Endometrial microvascular endothelial cells (primary cell): Measurements from ENCODE around the gene CACYBP. TPM values are rescaled to one million over a fixed set of nuclear protein-coding genes. Genes with fewer than 3 reads are reported as not detected.

ENCODE experiments used
- in situ Hi-C: cut with HindIII; loops from 2 replicates; pipeline ENCODE4 v1.10.0; 2017; ENCODE audit warnings: low sequenced_read_pairs, low pct_unique_long_range_greater_than_20kb; ENCODE audit errors: inconsistent ontology term
- total RNA-seq: library from RNA; depleted of rRNA; stranded (reverse); fragments of >200 nt; gene quantifications from one replicate; pipeline ENCODE4 v1.2.3, GENCODE V29; 2015; ENCODE audit errors: inconsistent ontology term

CACYBP gene, protein sequence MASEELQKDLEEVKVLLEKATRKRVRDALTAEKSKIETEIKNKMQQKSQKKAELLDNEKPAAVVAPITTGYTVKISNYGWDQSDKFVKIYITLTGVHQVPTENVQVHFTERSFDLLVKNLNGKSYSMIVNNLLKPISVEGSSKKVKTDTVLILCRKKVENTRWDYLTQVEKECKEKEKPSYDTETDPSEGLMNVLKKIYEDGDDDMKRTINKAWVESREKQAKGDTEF
- total RNA-seq: 201 TPM

DNA sequence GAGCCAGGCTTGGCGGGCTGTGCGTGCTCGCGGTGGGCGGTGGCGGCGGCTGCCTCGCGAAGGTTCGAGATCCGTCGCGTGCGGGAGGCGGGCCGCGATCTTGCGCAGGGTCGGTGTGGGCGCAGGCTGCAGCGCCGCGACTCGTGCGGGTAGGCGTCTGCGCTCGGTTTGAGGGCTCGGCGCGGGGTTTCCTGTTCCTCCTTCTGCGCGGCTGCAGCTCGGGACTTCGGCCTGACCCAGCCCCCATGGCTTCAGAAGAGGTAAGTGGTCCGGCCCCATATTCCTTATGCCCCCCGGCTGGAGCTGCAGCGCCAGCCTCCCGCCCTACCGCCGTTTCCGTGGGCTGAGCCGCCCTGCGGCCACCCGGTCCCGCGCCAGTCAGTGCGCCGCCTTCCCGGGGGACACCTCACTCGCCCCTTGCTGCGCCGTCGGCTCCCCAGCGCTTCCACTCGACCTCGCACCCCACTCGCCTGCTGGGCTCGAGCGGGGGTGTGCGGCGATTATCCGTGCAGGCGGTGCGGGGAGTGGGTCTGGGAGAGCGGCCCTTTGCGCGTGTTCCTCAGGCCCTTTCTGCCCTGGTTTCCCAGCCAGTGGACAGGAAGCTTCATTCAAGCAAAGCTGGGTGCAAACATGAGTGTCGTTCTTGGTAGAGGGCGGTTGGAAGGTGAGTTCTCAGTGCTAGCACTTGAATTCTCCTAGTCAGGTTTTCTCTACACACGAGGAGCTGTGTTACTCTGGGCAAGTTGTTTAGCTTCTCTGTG, at the start of gene CACYBP:
Gene CACYBP, plus strand, starts transcription at position 12 of the 761 bp plus-strand sequence. Its CDS starts 234 bp downstream, at position 246.
- in situ Hi-C loops: no loop called here

DNA sequence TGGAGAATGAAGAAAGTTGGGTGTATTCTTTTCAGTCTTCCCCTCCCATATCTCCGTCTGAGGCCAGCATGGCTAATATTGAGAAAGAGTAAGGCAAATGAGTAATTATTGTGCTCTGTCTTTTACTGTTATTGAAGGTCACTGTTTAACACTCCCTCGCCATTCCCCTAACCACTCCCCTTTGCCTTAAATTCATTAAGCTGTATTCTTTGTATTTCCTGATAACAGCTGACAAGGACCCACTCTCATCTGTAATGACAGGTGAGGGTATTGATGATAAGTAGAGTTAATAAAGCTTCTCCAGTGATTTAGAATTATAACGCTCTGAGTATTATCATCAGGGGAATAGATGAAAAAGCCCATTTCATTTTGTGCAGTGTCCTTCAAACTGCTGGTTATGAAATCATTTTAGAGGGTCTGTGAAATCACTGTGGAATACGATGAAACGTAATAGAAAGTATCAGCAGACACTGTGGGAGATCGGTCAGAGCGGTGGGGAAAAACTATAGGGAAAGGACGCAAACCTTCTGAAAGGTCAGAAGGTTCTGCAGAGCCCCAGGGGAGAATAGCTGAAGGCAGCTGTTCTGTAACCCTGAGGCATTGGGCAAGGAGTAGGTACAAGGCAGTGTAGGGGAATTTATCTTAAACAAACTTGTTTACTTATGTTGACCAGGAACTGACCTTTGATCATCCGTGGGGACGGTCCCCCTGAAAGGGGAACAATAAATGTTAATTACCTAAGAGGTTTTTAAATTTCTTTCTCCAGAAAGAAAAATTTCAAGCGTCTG, 46.3 kb upstream of the CACYBP start:
- in situ Hi-C loops: no loop called here

DNA sequence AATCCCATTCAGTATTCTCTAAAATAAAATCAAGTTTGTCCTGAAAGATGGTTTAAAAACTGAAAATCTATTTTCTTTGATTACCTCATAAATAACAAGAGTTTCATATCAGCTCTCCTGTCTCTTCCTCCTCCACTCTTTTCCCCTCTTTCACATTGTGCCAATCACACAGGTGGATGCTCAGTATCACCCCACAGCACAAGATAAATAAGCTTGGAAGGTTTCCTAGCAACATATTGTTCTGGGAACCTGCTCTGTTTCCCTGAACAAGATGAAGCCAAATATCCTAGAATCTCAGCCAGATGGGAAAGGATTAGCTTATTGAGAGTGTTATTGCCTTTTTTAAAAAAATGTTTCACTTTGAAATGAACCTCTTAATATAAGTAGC, 45.7 kb upstream of the CACYBP start:
- in situ Hi-C loops: no loop called here

DNA sequence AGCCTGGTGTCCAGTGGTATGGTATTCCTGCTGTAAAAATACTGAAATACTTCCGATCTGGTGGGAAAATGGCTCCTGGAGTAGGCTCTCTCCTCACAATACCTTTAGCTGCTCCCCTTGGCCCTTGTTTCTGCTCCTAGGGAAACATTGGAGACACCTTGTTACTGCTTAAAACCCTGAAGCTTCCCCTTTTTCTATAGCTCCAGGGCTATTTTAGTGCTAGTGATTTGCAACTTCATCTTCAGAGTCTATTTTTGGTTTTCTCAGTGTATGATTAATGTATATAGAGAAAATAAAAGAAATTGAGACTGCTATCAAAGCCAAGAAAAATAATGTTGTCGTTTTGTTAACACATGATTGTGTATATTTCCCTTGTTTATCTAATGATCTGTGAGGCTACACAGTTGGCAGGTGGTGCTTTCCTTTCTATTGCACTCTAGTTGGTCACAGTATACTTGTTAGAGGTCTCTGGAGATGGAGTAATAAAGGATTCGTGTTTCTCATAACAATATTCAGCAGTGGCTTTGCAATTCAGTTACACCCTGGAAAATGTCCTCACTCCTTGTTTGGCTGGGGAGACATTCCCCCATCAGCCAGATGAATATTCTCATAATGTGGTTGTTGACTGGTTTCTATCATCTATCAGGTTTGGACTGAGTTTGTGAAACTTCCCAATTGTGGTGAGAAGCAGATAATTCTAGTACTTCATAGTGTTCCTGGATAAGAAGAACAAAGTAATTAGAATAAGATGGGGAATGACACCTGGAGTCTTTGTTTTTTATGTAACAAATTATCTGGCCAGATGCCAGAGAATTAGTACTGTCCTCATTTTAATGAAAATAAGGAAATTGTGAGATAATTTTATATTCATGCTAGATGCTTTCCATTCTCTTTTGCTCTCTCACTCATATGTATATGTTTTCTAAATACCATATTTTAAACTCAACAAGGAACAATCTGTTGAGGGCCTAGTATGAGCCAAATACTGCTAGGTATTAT, 44.8 kb upstream of the CACYBP start:
- in situ Hi-C loops: no loop called here

DNA sequence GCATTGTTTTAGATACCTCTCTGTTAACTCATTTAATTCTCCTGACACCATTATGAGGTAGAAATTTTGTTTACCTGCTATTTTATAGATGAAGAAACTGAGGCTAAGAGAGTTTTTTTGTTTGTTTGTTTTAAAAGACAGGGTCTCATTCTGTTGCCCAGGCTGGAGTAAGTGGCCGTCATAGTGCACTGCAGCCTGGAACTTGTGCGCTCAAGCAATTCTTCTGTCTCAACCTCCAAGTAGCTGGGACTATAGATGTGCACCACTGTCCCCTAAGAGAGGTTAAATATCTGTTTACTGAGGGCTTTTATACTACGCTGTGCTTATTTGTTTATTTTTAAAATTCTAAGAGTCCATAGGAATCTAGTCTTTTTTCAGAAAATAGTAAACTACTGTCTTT, 43.7 kb upstream of the CACYBP start:
- in situ Hi-C loops: no loop called here

DNA sequence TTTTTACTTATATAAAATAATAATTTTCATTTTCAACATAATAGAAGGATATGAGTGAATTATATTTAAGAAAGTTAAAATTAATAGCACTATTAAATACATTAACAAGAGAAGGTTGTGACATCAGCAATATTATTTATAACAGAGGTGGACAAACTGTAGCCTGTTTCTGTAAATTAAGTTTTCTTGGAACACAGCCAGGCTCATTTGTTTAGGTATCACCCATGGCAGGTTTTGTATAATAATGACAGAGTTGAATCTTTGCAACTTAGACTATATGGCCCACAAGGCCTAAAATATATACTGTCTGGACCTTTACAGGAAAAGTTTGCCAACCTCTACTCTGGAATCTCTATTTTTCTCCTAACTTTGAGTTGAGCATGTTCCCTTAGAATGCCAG, 42.8 kb upstream of the CACYBP start:
- in situ Hi-C loops: no loop called here

DNA sequence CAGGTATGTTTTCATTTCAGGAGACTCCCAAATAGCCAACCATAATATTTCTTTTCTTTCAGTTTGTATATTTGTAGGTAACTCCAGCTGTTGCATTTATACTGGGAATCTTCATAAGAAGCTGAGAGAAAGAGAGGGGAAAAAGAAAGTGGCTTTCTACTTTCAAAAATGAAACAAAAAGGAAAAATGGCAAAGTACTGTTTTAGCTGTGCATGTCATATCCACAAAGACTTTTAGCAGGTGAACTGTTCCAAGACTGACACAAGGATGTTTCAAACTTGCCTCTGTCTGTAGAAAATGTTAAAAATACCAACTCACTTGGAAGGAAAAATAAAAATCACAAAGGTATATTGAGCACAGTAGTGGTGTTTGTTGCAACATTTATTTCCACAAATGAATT, 41.9 kb upstream of the CACYBP start:
- in situ Hi-C loops: no loop called here

DNA sequence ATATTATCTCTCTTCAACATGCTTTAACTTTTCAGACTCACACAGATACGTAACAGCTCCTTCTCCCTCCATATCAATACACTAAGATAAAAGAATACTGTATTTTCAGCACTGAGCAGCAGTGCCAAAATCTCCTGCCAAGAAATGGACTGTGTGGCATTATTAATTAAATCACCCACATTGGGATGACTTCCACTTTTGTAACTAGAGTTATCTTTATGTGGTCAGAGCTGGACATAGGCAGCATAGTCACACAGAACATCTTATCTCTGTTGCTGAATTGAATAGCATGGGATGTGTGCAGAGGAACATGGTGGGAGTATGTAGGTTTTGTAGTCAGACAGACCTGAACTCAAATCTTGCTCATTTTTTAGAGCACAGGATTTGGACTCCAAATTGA, 41.4 kb upstream of the CACYBP start:
- in situ Hi-C loops: no loop called here

DNA sequence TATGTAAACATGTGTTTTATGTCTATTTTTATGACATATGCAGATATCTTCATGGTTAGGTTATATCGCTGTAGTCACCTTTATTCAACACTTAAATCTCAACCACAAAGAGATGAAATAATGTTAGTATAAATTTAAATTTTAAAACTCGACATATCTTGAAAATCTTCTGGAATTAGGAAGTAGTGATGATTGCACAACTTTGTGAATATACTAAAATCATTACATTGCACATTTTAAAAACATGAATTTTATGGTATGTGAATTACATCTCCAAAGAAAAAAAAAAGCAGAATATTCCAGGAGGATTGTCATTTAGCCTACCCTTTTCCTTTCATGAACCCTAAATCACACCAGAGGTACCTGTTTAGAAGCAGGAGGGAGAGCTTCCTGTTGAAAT, 39.4 kb upstream of the CACYBP start:
- in situ Hi-C loops: no loop called here

DNA sequence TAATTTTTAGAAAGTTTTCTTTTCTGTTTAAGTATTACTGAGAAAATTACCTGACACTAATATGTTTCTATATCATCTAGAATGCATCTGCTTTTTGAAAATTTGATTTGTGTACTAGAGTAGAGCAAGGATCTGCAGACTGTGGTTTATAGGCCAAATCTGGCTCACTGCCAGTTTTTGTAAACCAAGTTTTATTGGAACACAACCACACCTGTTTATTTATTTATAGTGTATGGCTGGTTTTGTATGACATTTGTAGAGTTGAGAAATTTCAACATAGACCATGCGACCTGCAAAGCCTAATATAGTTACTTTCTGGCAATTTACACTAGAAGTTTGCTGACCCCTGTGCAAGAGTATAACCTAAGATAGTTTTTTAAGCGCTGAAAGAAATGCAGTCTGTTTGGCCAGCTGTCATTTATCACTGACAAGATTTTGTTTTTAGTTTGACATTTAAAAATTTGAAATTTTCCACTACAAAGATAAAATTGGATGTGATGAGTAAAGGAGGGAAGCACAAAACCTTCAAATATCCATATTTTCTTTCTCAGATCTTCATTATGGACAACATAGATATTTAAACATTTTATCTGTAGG, 36.1 kb upstream of the CACYBP start:
- in situ Hi-C loops: no loop called here

DNA sequence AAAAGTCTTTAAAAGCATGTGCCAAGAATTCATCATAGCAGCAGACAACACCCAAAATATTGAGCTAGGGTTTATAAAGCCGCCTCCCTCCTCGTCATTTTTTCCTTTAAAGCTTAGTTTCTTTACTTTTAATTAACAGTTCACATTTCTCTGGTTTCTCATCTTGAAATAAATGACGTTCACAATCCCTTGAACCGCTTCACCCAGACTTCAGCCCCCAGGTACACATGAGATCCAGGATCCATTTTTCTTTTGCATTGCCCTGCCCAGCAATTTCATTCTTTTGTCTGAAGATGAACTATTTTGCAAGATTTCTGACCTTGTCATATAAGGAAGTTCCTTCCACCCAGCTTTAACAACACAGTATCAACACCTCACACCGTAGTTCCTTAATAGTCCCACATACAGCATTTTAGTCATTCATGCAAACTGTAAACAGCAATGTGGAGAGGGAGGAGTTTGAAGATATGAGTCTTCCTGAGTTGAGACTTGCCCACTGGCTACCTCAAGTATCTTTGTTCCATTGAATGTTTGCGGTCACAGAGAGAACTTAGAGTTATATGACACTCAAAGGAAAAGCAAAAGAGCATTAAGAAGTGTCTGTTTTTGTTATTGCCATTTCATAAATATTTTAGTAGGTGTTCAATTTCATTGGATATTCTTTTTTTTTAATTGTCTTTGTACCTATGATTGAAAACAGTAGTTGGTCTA, 35.3 kb upstream of the CACYBP start:
- in situ Hi-C loops: no loop called here

DNA sequence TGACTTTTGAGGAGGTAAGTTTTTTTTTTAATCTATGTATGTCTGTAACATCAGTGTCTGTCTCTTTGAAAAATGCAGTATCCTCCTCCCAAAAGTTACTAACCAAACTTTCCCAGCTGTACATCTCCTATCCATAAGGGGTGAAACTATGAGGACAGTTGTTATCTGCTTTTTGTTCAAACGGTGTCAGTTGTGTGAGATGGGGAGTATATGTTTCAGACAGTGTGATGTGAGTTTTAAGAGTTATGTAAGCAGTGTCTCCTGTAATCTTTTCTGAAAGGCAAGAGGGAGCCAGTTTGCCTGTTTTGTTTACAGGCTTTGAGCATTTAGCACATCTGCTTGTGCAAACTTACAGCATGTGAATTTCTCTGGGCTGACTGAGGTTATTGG, 34.8 kb upstream of the CACYBP start:
- in situ Hi-C loops: no loop called here

DNA sequence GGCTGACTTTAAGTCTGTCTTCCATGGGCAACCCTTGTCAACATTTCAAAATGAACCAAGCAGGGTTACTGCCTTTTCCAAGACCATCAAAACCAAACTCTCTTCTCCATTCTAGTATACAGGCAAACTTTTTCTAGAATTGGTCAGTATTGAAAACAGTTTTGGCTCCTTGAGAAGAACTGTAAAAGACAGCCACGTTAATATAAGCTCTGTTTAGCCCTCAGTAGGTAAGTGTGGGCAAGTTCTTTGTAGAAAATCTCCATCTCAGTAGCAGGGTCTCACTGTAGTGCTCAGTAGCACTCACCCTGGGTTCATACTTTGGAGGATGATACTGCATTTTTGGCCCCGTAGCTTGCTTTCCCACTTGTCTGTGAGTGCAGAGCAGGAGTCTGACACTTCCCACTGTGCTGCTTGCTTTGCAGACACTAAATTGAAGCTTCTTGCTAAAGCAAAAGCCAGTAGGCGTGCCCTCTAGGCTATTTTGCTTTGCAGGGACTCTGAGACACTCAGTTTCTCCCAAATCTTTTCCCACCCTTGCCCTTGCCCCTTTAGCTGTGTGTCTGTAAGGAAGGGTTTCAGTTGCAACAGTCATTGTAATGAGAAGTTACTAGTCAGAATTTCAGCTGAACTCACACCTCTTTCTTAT, 34.3 kb upstream of the CACYBP start:
- in situ Hi-C loops: no loop called here

DNA sequence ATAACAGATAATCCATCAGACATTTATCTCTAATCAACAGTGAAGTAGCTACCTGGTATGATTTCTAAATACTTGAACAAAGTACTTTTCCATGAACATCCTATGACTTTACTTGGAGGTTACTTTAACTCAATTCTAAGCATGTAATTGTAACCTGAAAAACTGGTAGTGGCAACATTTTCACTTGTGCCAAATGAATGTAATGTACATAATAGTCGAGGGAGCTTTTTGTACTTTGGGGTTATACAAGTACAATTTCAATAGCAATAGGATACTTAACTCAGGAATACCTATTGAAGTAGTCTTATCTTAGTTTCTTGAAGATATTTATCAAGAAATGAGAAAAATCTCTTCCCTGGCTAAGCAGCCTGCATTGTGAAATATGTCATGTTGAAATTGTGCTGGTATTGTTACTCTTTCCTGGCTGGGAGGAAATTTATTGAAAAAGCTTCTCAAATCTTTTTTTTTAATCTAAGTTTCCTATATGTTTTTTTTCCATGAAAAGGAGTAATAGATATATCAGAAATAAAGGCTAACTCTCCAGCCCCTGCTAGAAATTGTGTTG, 33.7 kb upstream of the CACYBP start:
- in situ Hi-C loops: no loop called here

DNA sequence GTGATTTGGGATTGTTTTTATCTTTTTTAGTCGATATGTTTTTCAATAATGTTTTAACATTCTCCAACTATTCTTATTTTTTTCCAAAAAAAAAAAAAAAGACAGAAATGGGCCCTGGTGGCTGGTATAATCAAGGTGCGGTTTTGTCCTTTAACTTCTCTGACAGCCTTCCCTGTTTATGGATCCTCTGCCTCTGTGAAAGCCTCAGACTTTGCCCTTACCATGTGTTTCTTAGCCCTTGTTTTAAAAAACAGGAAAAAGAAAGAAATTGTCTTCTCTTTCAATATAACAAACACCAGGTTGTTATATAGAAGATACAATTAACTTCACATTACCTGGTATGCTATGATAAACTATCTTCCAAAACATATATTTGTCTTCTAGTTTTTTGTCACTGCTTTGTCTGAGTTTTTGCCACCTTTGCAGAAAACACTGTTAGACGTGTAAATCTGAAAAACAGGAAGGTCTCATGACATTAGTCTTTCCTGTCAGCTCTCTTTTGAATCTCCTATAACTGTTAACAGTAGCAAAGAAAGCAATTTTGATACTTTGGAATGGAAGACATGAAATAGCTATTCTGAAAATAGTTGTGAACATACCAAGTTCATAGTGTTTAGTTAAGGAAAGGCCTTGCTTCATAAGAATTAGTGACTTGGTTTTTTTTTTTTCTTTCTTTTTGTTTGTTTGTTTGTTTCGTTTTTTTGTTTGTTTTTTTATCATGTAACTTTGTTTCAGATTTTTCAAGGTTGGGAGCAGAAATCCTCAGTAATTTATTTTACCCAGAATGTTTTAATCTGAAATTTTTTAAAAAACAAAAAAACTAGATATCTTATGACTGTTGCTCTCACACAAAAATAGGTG, 31.7 kb upstream of the CACYBP start:
- in situ Hi-C loops: no loop called here

DNA sequence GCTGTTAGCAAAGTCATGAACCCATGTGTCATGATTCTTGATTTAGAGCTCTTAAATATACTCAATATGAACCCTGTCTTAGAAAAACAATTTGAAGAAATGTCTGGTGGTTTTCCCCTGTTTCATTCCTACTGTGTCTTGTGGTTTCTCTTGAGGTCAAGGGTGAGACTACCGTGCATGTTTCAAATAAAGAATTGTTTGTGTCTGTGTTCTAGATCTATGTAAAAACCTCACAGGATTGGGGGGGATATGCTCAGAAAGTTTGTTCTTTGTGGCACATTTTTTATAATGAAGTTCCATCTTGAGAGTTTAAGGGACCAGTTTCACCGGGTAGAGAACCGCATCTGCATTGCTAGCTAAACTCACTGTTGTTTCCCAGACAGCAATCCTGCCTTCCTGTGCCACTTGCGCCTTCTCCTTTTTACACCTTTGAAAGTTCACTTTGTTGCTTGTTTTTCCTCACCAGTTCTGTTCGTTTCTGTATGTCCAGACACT, 30.9 kb upstream of the CACYBP start:
- in situ Hi-C loops: no loop called here
